GM21423 (cell line): Measurements from ENCODE around the gene CCL17.
"Not testable (repeated sequence)": the region's sequence is repeated elsewhere in the genome, so short reads cannot be mapped to it uniquely, and the experiment has no call there.

Experiments
- ATAC-seq: cut with Tn5 transposase; IDR thresholded peaks from one replicate; pipeline ENCODE4 v1.9.1; 2021; ENCODE audit warnings: mild to moderate bottlenecking, moderate library complexity; ENCODE audit not compliant: unreplicated experiment

The CCL17 gene

DNA sequence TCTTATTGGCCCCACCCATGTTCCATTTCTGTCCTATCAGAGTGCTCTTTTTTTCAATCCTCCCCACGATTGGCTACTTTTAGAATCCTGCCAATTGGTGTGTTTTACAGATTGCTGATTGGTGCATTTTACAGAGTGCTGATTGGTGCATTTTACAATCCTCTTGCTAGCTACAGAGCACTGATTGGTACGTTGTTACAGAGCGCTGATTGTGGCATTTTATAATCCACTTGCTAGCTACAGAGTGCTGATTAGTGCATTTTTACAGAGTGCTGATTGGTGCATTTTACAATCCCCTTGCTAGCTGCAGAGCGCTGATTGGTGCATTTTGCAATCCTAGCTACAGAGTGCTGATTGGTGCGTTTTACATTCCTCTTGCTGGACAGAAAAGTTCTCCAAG lies 9.5 kb upstream of the CCL17 start:
- ATAC-seq = no peak

DNA sequence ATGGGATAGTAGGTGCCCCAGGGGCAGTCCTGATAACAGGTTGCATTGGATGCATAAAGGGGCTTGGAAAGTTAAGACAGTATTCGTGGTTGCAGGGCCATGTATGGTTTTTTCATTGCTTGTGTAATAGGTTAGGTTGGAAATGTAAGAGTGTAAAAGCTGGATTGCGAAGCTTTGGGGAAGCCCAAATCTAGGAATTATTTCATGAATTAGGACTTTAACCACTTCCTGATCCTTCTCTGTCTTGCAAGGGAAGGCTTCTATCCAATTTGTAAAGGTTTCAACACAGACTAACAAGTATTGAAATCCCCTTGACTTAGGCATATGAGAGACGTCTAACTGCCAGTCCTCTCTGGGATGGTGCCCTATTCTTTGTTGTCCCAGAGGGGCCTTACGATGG lies 7.8 kb upstream of the CCL17 start:
- ATAC-seq = no peak

DNA sequence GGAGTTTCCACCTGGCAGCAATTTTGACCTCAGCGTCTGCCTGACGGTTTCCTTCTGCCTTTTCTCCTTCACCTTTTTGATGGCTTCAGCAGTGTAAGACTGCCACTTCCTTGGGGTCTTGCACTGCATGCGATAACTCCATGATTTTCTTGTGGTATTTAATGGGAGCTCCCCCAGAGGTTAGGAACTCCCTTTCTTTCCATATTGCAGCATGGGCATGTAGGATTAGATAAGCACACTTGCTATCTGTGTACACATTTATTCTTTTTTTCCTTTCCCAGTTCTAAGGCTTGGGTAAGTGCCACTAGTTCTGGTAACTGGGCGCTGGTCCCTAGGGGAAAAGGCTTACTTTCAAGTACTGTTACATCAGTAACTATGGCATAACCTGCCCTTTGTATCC lies 7.1 kb upstream of the CCL17 start:
- ATAC-seq = not testable (repeated sequence)

DNA sequence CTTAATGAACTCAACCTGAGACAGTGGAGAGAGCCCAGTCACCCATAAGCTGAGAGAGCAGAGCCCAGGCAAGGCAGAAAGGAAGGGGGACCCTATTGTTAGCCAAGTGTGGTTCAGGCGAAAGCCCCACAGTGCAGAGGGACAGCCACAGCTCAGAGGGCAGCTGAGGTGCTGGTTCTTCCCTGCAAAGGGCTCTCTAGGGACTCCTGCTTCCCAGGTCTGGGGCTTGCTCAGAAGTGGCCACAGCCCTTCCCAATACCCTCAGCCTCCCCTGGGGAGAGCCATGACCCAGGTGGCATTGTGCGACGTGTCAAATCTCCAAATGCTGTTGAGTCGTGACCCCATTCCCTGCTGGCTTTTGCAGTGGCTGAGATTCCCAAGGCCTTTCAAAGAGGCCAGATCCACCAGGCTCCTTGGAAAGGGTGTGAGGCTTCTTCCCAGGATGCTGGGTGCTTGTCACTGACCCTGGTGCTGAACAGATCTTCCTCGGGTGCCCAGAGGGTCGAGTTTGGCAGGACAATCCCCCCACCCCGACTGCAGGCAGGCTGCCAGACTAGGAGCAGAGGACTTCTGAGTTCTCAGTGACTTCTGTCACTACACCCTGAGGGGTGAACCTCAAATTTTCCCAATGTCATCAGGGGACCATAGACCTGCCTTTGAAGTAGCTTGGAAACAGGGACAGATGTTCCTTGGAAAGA lies 2.5 kb upstream of the CCL17 start:
- ATAC-seq = no peak

DNA sequence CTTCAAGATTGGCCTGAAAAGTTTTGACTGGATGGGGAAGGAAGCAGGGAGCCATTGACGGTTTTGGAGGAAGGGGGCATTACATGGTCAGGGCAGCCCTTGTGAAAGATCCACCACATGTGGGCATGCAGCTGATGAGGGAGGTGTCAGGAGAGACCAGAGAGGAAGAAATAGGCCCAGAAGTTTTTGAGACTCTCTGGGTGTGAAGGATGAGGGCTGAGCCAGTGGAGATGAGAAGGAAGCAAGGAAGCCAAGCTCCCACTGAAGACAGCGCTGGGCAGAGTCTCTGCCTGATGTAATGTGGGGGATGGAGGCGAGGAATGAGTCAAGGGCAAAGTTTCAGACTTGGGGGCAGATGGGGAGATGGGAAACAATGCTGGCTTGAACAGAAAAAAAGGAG lies 530 bp downstream of the CCL17 start:
- ATAC-seq = no peak

DNA sequence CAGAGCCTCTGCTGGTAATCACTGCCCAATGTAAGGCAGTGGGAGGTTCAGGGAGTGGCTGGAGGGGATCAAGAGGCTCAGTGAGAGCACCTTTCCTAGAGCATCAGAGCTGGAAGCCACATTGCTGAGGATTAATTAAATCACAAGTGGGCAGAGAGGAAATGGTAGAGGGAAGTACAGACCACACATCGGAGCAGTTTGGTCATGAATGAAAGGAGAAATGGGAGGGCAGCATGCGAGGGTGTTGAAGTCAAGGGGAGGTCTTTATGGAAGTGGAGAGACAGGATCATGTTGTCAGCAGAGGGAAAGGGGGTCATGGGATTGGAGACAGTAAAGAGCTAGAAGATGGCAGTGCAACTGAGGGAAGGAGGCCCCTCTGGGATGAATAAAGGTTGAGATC lies 2.3 kb downstream of the CCL17 start:
- no peak for ATAC-seq

DNA sequence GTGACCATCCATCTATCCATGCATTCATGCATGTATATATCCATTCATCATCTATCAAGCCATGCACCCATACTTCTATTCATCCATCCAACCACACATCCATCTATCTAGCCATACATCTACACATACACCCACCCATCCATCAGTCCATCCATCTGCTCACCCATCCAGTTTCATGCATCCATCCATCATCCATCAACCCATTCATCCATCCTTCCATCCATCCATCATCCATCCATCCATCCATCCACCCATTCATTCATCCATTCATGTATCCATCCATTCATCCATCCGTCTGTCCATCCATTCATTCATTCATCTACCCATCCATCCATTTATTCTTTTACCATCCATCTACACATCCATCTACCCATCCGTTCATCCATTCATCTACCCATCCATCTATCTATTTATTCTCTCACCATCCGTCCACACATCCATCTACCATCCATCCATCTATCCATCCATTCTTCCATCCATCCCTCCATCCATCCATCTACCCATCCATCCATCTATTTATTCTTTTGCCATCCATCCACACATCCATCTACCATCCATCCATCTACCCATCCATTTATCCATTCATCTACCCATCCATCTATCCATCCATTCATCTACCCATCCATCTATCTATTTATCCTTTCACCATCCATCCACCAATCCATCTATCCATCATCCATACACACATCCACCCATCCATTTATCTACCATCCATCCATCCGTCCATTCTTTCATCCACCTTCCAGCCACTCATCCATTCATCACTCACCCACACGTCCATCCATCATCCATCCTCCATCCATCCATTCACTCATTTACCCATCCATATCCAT lies 3.2 kb downstream of the CCL17 start:
- no peak for ATAC-seq

DNA sequence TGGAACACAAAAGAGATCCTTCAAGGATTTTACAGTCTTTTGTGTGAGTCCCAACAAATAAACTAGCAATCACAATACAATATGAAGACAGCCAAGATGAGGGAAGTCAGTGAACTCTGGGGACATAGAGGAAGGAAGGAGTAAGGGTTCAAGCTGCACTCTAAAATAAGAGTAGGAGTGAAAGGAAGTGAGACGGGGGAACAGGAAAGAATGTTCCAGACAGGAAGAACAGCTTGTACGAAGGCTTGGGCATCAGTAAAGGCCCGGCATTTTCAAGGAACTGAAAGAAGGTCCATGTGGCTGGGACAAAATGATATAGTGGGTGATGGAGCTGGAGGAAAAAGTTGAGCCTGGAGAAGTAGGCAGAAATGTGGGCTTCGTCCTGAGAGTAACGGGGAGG lies 4.5 kb downstream of the CCL17 start:
- no peak for ATAC-seq

DNA sequence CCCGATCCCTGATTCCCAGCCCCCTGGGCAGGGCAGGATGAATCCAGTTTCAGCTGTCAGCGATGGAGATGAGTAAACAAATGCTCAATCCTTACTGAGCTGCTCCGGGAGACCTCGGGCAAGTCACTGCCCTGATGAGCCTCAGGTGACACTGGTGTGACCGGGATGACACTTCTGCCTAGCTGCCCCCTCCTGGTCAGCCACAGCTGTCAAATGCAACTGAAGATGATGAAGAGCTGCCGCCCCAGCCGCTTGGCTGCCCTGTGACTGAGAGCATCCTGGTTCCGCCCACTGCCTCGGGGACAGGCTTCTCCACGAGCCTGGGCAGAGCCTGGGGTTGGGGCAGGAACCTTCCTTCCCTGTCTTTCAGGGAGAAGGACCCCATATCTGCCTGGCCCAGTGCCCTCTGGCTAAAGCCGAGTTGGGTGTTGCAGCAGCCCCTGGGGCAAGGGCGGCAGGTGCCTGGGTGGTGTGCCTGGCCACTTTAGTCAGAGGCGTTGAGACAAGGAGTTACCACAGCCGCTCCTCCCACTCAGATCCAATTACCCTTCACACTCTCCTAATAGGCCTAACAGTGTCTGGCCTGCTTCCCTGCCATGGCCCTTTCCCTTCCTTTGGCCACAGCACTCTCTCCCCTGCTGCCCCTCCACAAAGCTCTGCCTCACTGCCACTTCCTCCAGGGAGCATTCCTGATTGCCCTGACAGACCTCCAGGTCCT lies 5.5 kb downstream of the CCL17 start:
- ATAC-seq = no peak

DNA sequence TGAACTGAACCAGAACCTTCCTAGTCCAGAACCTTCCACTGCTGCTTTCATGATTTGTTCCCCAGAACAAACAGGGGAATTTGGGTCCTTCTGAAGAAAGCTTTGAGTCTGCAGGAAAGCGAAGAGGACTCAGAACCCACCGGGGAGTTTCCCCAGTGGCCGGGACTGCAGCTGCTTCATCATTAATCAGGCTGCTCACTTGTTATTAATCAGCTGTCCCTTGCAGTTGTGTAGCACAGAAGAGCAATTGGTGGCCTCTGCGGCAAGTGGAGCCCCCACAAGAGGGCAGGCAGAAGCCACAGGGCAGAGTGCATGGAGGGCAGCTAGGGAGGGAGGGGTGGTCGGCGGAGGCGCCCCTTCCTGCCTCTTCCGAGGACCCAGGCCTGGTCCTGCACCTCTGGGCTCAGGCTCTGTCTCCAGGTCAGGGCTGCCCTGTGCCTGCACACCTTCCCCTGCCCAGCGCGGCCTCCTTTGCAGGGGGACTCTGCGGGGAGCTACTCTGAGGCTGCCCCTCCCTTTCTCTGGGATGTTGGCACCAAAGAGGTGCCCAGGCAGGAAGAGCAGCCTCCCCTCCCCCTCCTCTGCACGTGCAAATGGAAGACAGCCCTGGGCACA lies 6.9 kb downstream of the CCL17 start:
- no peak for ATAC-seq

DNA sequence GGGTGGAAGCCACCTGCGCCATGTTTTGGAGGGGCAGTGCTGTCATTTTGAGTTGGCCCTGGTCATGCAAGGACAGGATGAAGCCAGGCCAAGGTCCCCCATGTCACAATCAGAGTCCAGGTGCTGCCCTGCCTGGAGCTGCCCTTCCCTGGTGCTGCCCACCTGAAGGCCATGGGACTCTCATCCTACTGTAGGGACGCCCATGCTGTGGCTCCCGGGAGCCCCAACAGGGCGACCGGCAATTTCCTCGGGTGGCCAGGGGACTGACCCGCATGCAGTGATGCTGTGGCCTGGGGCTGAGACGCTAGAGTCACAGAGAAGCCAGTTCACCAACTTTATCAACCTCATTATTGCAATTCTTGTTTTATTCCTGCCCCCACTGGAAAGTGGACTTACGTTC lies 8.0 kb downstream of the CCL17 start:
- no peak for ATAC-seq

DNA sequence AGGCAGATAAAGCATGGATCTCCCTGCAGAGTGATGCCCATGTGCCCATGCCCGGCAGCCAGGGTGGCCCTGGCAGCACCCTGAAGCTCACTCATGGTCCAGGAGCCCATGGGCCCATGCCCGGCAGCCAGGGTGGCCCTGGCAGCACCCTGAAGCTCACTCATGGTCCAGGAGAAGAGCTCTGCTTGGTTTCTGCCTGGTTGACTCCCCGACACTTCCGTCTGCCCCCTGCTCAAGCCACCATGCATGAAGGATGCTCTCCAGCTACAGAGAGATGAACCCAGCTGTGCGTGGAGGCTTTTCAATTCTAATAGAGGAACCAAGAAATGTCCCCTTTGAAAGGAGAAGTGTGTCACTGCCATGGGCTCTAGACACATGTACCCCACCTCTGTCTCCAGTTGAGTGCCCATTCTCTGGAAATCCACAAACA lies 8.7 kb downstream of the CCL17 start:
- peak; percentile 71 for ATAC-seq

DNA sequence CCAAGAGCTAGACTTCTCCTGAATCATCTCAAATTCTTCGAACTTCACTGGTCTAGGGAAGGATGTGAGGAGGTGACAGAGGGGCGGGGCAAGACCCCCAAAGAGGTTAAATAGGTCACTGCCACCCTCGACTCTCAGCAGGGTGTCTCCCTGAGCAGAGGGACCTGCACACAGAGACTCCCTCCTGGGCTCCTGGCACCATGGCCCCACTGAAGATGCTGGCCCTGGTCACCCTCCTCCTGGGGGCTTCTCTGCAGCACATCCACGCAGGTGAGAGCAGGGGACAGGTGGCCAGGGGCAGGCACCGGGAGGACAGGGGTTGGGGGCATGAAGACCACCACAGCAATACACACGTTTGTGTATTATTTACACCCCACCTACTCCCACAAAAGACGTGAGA lies 9.2 kb downstream of the CCL17 start:
- no peak for ATAC-seq

DNA sequence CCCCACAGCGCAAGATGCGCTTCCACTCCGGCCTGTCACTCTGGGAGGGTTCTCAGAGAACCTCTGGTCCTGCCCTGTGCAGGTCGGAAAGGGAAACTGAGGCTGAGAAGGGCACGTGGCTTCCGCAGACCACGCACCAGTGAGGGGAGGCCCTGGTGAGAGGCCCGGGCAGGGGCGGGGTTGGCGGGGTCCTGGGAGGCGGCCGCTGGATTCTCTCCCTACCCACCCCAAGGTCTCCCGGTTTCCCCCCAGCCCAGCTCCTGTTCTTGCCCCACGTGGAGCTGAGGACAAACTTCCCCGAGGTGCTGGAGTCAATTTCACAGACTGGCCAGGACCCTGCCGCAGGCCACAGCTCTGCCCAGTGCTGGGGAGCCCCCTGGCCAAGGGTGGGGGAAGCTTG lies 11.5 kb downstream of the CCL17 start:
- ATAC-seq = no peak

DNA sequence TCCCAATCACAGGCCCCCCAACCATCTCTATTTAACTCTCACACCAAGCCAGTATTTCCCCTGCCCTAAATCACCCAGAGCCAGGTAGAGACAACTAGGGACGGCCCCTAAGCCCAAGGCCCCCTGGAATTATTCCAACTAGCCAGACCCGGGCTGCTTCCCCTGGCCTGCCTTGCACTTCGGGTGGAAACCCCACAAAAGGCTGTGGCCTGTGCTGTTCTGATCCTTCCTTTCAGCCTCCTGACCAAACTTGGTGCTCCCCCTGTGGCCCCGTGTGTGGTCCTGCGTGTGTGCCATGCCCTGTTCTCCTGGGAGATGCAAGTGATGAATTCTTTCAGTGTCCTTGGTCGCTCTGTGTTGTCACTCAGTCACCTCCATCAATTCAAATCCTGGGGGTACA lies 14.9 kb downstream of the CCL17 start:
- no peak for ATAC-seq

DNA sequence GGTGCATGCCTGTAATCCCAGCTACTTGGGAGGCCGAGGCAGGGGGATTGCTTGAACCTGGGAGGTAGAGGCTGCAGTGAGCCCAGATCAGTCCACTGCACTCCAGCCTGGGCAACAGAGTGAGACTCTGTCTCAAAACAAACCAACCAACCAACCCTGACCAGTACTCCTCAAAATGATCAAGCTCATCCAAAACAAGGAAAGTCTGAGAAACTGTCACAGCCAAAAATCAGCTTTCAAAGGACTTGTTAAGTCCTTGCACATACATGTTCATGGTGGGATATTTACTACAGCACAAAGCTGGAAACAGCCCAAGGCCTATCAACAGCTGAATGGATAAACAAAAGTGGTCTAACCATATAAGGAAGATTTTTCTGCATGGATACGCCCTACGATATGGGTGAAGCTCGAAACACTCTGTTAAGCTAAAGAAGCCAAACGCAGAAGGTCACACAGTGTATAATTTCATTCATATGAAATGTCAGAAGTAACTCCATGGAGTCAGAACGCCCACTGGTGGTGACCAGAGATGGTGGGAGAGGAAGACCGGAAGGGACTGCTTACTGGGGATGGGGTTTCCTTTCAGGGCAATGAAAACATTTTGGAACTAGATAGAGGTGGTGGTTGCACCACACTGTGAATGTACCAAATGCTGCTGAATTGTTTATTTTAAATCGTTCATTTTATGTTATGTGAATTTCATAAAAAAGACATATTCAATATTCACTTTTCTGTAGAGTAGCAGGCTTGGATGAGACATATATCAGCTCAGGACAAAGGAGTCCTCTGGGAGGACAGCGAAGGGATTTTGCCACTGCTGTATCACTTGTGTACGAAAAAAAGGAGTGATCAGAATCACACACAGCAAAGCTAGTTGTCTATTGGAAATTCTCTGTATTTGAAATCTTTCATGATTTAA lies 17.7 kb downstream of the CCL17 start:
- no peak for ATAC-seq

DNA sequence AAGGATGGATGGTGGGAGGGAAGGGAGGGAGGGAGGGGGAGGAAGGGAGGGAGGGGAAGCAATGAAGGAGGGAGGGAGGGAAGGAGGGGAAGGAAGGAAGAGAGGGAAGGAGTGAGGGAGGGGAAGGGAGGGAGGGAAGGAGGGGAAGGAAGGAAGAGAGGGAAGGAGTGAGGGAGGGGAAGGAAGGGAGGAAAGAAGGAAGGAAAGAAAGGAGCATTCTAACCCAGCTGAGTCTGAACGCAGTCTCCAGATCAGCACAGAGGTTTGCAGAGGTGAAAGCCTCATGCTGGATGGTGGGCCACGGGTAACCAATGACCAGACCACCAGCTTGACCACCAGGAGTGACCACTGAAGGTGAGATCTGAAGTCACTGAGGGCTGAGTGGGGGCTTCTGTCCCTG lies 18.6 kb downstream of the CCL17 start:
- ATAC-seq = no peak

DNA sequence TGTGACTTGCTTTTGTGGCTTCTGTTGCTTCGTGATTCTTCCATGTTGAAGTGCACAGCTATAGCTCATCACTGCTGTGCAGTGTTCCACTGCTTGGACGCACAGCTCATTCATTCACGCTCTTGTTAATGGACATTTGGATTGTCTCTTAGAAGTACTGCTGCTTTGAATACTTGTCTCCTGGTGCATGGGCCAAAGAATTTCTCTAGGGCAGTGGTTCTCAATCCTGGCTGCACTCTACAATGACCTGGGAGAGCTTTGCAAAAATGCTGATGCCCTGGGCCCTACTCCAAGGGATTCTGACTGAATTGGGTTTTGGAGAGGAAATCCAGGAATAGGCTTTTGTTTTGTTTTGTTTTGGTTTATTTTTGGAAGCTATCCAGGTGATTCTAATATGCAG lies 20.0 kb downstream of the CCL17 start:
- no peak for ATAC-seq

DNA sequence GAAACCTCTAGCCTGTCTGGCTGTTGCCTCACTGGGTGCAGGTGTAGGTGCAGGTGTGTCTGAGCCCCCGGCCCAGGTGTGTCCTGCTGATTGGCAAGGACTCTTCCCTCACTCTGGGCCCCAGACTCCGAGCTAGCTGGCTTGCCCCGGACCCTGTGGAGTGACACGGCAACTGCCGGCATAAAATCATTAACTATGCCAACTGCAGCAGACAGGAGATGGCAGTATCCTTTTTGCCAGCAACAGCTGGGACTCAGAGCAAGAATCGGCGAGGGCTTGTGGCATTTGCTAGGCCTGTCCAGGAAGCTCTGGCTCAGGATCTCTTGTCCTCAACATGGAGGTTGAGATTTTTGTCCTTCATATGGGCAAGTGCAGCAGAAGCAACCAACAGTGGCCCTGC lies 21.8 kb downstream of the CCL17 start:
- no peak for ATAC-seq

DNA sequence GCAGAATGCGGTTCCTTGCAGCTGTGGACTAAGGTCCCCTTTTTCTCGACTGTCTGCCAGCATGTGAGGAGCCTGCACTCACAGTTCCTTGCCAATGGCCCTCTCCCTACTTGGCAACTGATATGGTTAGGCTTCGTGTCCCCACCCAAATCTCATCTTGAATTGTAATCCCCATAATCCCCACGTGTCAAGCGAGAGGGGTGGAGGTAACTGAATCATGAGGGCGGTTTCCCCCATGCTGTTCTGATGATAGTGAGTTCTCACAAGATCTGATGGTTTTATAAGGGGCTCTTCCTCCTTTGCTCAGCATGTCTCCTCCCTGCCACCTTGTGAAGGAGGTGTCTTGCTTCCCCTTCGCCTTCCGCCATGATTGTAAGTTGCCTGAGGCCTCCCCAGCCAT lies 22.7 kb downstream of the CCL17 start:
- no peak for ATAC-seq
